Tibial nerve (tissue), 4 donors: ENCODE data around the gene RAB20.

Experiments used
- CTCF ChIP-seq, 5 experiments: fragments of 200-600 bp in 3 of 5; fragments of 450-650 bp in 2 of 5; sonication (generic) in 3 of 5; IDR thresholded peaks; one replicate each; pipeline ENCODE4 v1.5.1; 2016 to 2019; ENCODE audit warnings: antibody characterized with exemption in 5 of 5, mild to moderate bottlenecking in 3 of 5, moderate library complexity in 2 of 5
- EP300 ChIP-seq, 2 donors: sonication (generic); formaldehyde crosslinking; IDR thresholded peaks; one replicate each; pipeline ENCODE4 v1.6.1; 2017; ENCODE audit warnings: antibody characterized with exemption in 2 of 2, mild to moderate bottlenecking in 1 of 2
- POLR2A ChIP-seq, 2 donors: fragments of 450-650 bp; IDR thresholded peaks; one replicate each; pipeline ENCODE4 v1.6.1; 2017; ENCODE audit warnings: antibody characterized with exemption in 2 of 2, mild to moderate bottlenecking in 2 of 2, moderate library complexity in 2 of 2

- no peak for TF ChIP-seq EP300 (IDR thresholded peaks at IDR 0.05)
- TF ChIP-seq CTCF (IDR thresholded peaks at IDR 0.05) = no peak
- peak in 1 of 2 donors; percentile 26 for TF ChIP-seq POLR2A (IDR thresholded peaks at IDR 0.05)
These were observed 2.0 kb downstream of the RAB20 start for GRCh38 chr13:110559429-110559943.
